HG02938 (cell line): ENCODE measurements around the gene SPECC1.

ENCODE experiments used
- ATAC-seq: cut with Tn5 transposase; IDR thresholded peaks from one replicate; pipeline ENCODE4 v1.9.1; 2021; ENCODE audit warnings: mild to moderate bottlenecking, moderate library complexity; ENCODE audit not compliant: unreplicated experiment

Gene SPECC1

GRCh38 chr17:20200865-20201458 lies 191.8 kb downstream of the SPECC1 start:
- ATAC-seq, result no peak

- no peak for ATAC-seq
These were observed 193.0 kb downstream of the SPECC1 start for GRCh38 chr17:20202141-20202621.

- no peak for ATAC-seq
These were observed 193.9 kb downstream of the SPECC1 start for GRCh38 chr17:20203018-20203417.

- no peak for ATAC-seq
These were observed 194.7 kb downstream of the SPECC1 start for GRCh38 chr17:20203761-20204263.

- ATAC-seq, result no peak
These were observed 196.4 kb downstream of the SPECC1 start for GRCh38 chr17:20205609-20206008.

GRCh38 chr17:20206068-20206467 lies 196.9 kb downstream of the SPECC1 start:
- no peak for ATAC-seq

- ATAC-seq, result no peak
These were observed 197.4 kb downstream of the SPECC1 start for GRCh38 chr17:20206591-20206990.

- ATAC-seq, result no peak
These were observed 198.3 kb downstream of the SPECC1 start for GRCh38 chr17:20207262-20207985.

- no peak for ATAC-seq
These were observed 199.6 kb downstream of the SPECC1 start for GRCh38 chr17:20208717-20209116.

GRCh38 chr17:20210180-20210579 lies 201.0 kb downstream of the SPECC1 start:
- no peak for ATAC-seq

- no peak for ATAC-seq
These were observed 201.5 kb downstream of the SPECC1 start for GRCh38 chr17:20210614-20211013.

GRCh38 chr17:20211246-20211645 lies 202.1 kb downstream of the SPECC1 start:
- ATAC-seq, result no peak

GRCh38 chr17:20213449-20213848 lies 204.3 kb downstream of the SPECC1 start:
- no peak for ATAC-seq

- ATAC-seq, result no peak
These were observed 205.6 kb downstream of the SPECC1 start for GRCh38 chr17:20214794-20215193.

- ATAC-seq, result no peak
These were observed 207.1 kb downstream of the SPECC1 start for GRCh38 chr17:20216154-20216815.

- ATAC-seq, result no peak
These were observed 207.7 kb downstream of the SPECC1 start for GRCh38 chr17:20216853-20217252.

GRCh38 chr17:20217677-20218076 lies 208.5 kb downstream of the SPECC1 start:
- ATAC-seq, result no peak

- ATAC-seq, result no peak
These were observed 209.1 kb downstream of the SPECC1 start for GRCh38 chr17:20218272-20218671.

- ATAC-seq, result no peak
These were observed 214.7 kb downstream of the SPECC1 start for GRCh38 chr17:20223808-20224328.

GRCh38 chr17:20224379-20224778 lies 215.2 kb downstream of the SPECC1 start:
- ATAC-seq, result no peak
